ENCODE measurements around the gene SESN3.
"Not testable (repeated sequence)": the region's sequence is repeated elsewhere in the genome, so short reads cannot be mapped to it uniquely, and the experiment has no call there.

DNA sequence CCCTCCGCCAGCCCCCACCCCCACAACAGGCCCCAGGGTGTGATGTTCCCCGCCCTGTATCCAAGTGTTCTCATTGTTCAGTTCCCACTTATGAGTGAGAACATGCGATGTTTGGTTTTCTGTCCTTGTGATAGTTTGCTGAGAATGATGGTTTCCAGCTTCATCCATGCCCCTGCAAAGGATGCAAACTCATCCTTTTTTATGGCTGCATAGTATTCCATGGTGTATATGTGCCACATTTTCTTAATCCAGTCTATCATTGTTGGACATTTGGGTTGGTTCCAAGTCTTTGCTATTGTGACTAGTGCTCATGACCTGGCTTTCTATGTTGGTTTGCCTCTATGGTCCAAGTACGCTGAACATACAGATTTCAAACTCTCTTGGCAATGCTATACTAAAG, 94.3 kb downstream of the SESN3 start:
- TF ChIP-seq, protein P1, sequence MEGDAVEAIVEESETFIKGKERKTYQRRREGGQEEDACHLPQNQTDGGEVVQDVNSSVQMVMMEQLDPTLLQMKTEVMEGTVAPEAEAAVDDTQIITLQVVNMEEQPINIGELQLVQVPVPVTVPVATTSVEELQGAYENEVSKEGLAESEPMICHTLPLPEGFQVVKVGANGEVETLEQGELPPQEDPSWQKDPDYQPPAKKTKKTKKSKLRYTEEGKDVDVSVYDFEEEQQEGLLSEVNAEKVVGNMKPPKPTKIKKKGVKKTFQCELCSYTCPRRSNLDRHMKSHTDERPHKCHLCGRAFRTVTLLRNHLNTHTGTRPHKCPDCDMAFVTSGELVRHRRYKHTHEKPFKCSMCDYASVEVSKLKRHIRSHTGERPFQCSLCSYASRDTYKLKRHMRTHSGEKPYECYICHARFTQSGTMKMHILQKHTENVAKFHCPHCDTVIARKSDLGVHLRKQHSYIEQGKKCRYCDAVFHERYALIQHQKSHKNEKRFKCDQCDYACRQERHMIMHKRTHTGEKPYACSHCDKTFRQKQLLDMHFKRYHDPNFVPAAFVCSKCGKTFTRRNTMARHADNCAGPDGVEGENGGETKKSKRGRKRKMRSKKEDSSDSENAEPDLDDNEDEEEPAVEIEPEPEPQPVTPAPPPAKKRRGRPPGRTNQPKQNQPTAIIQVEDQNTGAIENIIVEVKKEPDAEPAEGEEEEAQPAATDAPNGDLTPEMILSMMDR (conservative IDR thresholded peaks at IDR 0.05; ENCODE audit: low read depth, low read length): not testable (repeated sequence)
- TF ChIP-seq EZH2 (IDR thresholded peaks at IDR 0.05; ENCODE audit: borderline replicate concordance, low read depth, low read length, poor library complexity, severe bottlenecking): not testable (repeated sequence)

All from A673 (cell line).